GM23248 (cell line): ENCODE measurements around the gene SERPINA4. TPM values are rescaled to one million over a fixed set of nuclear protein-coding genes. Genes with fewer than 3 reads are reported as not detected.
A peak's percentile ranks its signal among the peaks of the same experiment; 100 is the strongest.

Experiments used
- DNase-seq: peaks from one replicate; pipeline ENCODE4 v3.0.0-alpha.2; 2015
- H2AFZ ChIP-seq: fragments of 200-600 bp; sonication (generic); 2 replicates; pipeline ENCODE4 v1.6.1; 2016; ENCODE audit warnings: antibody characterized with exemption
- H3F3A ChIP-seq: fragments of 200-600 bp; sonication (generic); 2 replicates; pipeline ENCODE4 v1.6.1; 2016; ENCODE audit warnings: mild to moderate bottlenecking, antibody characterized with exemption, mixed run types; ENCODE audit not compliant: insufficient read depth
- H3K27ac ChIP-seq: fragments of 200-600 bp; sonication (generic); 2 replicates; pipeline ENCODE4 v1.5.1; 2016; ENCODE audit warnings: mild to moderate bottlenecking
- H3K27me3 ChIP-seq: fragments of 200-600 bp; sonication (generic); replicated peaks from 2 replicates; pipeline ENCODE4 v1.6.1; 2016; ENCODE audit warnings: mild to moderate bottlenecking; ENCODE audit not compliant: insufficient read depth
- H3K36me3 ChIP-seq: fragments of 200-600 bp; sonication (generic); 2 replicates; pipeline ENCODE4 v1.6.1; 2016; ENCODE audit warnings: low read depth, mild to moderate bottlenecking
- H3K4me1 ChIP-seq: fragments of 200-600 bp; sonication (generic); 2 replicates; pipeline ENCODE4 v1.6.1; 2016; ENCODE audit warnings: mild to moderate bottlenecking; ENCODE audit not compliant: insufficient read depth
- H3K4me2 ChIP-seq: fragments of 200-600 bp; sonication (generic); one replicate; pipeline ENCODE4 v1.6.1; 2016; ENCODE audit warnings: mild to moderate bottlenecking; ENCODE audit not compliant: unreplicated experiment
- H3K4me3 ChIP-seq: fragments of 200-600 bp; sonication (generic); 2 replicates; pipeline ENCODE4 v1.5.1; 2016; ENCODE audit warnings: mild to moderate bottlenecking
- H3K79me2 ChIP-seq: fragments of 200-600 bp; sonication (generic); 2 replicates; pipeline ENCODE4 v1.6.1; 2016; ENCODE audit warnings: mild to moderate bottlenecking; ENCODE audit not compliant: insufficient read depth
- H3K9ac ChIP-seq: fragments of 200-600 bp; sonication (generic); 2 replicates; pipeline ENCODE4 v1.6.1; 2016; ENCODE audit warnings: mild to moderate bottlenecking
- H3K9me2 ChIP-seq: fragments of 200-600 bp; sonication (generic); 2 replicates; pipeline ENCODE4 v1.6.1; 2016; ENCODE audit warnings: mixed run types, mild to moderate bottlenecking, moderate library complexity; ENCODE audit not compliant: insufficient read depth
- H3K9me3 ChIP-seq: fragments of 200-600 bp; sonication (generic); one replicate; pipeline ENCODE4 v1.6.1; 2017; ENCODE audit warnings: low read depth
- H4K20me1 ChIP-seq: fragments of 200-600 bp; sonication (generic); 2 replicates; pipeline ENCODE4 v1.6.0; 2016; ENCODE audit not compliant: insufficient read depth
- EZH2 ChIP-seq: fragments of 200-600 bp; sonication (generic); IDR thresholded peaks from 2 replicates; pipeline ENCODE4 v1.6.1; 2018; ENCODE audit warnings: antibody characterized with exemption, mild to moderate bottlenecking; ENCODE audit not compliant: insufficient read depth, poor library complexity, severe bottlenecking
- EZH2phosphoT487 ChIP-seq: fragments of 200-600 bp; sonication (generic); IDR thresholded peaks from 2 replicates; pipeline ENCODE4 v1.6.1; 2018; ENCODE audit warnings: antibody characterized with exemption, moderate library complexity, mild to moderate bottlenecking, low read depth; ENCODE audit not compliant: insufficient read depth
- WGBS, 2 experiments: methylation state at CpG; one replicate each; pipeline ENCODE4 v1.1.6; 2015 to 2017; ENCODE audit warnings: low lambda C conversion rate in 2 of 2, low coverage in 1 of 2; ENCODE audit errors: missing lambda C conversion rate in 2 of 2; 5-methylcytosine and 5-hydroxymethylcytosine counted together
- in situ Hi-C: fragments of 300-500 bp; cut with MboI; formaldehyde crosslinking; loops from 2 replicates; pipeline ENCODE4 v1.15.0; 2020
- polyA plus RNA-seq: library from polyadenylated mRNA; unstranded; fragments of >200 nt; fragmentation: Nextera tagmentation; extraction: Ambion mirVana; gene quantifications from 2 replicates; pipeline ENCODE4 v1.2.1, GENCODE V29; 2016
- total RNA-seq: library from RNA; depleted of rRNA; stranded (reverse); fragments of >200 nt; shearing (Covaris generic); gene quantifications from 2 replicates; pipeline ENCODE4 v1.2.3, GENCODE V29; 2014

Gene SERPINA4
- total and polyA plus RNA-seq, 2 experiments from 2014 or later: not detected

DNA sequence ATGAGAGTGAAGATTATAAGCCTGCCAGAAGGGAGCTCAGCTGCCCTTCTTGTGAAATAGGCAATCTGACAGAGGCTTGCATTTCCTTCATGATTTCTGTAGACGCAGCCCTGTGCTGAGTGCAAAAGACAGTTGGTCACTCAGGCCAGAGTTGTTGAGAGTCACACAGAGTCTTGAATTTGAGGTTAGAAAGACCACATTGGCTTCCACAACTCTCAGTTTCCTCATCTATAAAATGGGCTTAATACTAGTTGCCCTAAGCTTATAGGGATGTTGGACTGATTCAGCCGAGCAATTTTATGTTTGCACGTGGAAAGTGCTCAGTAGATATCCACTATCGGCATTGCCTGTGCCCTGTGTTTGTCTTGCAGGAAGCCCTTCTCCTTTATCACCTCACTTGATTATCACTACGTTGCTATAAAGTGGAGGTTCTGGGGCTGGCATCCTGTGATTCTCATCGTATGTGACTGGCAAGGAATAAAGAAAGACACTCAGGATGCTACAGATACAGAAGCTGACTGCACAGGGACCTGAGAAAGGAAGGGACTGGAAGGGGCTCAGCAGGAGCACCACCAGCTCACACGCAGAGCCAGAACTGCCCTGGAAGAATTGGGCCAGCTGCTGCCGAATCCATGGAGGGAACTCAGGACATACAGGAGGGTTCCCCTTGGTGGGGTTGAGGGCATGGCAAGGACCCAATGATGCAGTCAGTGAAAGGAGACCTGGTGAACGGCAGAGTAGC is 19.8 kb upstream of the SERPINA4 start:
- WGBS, 2 experiments: 90 to 91% methylated on average over 9 of the region's 9 CpGs
- Histone ChIP-seq H3K4me1 (peaks cover 7% of the 10 kb centered on the region), H3K36me3 (no peaks in the 10 kb centered on the region), H3K9ac (no peak overlapping the region), H3F3A (no peaks in the 10 kb centered on the region), H4K20me1 (no peaks in the 10 kb centered on the region), H3K27me3 (no peaks in the 10 kb centered on the region), H3K9me2 (no peaks in the 10 kb centered on the region), H2AFZ (no peak overlapping the region), H3K4me2 (no peak overlapping the region), H3K27ac (no peak overlapping the region), H3K79me2 (no peaks in the 10 kb centered on the region), H3K4me3 (no peak overlapping the region), H3K9me3 (no peaks in the 10 kb centered on the region)
- TF ChIP-seq EZH2phosphoT487: no peak
- TF ChIP-seq EZH2: no peak
- DNase-seq: no peak
- in situ Hi-C loops: no loop called here

DNA sequence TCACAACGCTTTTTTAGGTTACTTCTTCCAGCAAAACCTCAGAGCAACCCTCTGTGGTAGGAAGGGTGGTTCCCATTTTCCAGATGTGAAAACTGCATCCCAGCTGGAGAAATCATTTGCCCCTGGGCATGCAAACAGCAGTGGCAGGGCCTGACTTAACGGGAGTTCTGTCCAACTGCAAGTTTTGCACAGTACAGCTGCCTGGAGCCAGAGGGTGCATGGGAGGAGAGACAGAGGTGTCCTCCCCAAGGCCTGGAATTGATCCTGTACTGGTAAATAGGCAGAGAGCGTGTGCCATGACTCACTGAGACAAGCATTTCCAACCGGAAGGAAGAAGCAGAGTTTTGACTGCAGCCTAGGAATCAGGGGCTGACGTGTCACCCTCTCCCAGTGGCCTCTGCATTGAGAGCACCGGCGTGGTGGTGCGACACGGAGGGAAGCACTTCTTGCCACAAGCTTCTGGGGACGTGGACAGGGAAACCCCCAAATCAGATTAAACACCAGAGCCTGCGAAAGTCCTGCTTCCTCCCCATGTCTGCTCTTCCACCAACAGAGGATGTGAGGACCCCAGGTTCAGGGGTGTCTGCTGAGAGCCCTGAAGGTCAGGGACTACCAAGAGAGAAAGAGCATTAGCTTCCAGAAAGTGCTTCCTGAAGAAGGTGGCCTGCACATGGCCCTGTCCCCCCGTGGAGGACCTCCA is 19.0 kb upstream of the SERPINA4 start:
- Histone ChIP-seq H3K4me3 (no peak overlapping the region), H3K36me3 (no peaks in the 10 kb centered on the region), H3K4me2 (peak overlapping the region; percentile 56), H2AFZ (peak overlapping the region; percentile 76), H3K27me3 (no peaks in the 10 kb centered on the region), H3F3A (no peaks in the 10 kb centered on the region), H3K4me1 (peaks cover 7% of the 10 kb centered on the region), H3K9me3 (no peaks in the 10 kb centered on the region), H3K9ac (no peak overlapping the region), H4K20me1 (no peaks in the 10 kb centered on the region), H3K79me2 (no peaks in the 10 kb centered on the region), H3K27ac (no peak overlapping the region), H3K9me2 (no peaks in the 10 kb centered on the region)
- in situ Hi-C loops: no loop called here
- TF ChIP-seq EZH2phosphoT487 (no peak), EZH2 (no peak)
- 37% methylated on average over 12 of the region's 12 CpGs for WGBS, 2 experiments
- DNase-seq: peak; percentile 78

GRCh38 chr14:94542811-94543440 is 18.3 kb upstream of the SERPINA4 start:
- no peaks in the 10 kb centered on the region for H4K20me1 ChIP-seq
- WGBS, 2 experiments: 84 to 85% methylated on average over 9 of the region's 9 CpGs
- in situ Hi-C loops: no loop called here
- H3K4me3 ChIP-seq: no peak overlapping the region
- no peak for DNase-seq
- H3K79me2 ChIP-seq: no peaks in the 10 kb centered on the region
- H3K9me3 ChIP-seq: no peaks in the 10 kb centered on the region
- no peak for TF ChIP-seq EZH2phosphoT487
- no peak for TF ChIP-seq EZH2
- peak overlapping the region; percentile 76; the same call in 1 of the 2 replicates for H2AFZ ChIP-seq
- peaks cover 7% of the 10 kb centered on the region for H3K4me1 ChIP-seq
- H3K4me2 ChIP-seq: no peak overlapping the region
- H3K36me3 ChIP-seq: no peaks in the 10 kb centered on the region
- H3K27me3 ChIP-seq: no peaks in the 10 kb centered on the region
- no peaks in the 10 kb centered on the region for H3K9me2 ChIP-seq
- no peaks in the 10 kb centered on the region for H3F3A ChIP-seq
- no peak overlapping the region for H3K27ac ChIP-seq
- no peak overlapping the region for H3K9ac ChIP-seq

DNA sequence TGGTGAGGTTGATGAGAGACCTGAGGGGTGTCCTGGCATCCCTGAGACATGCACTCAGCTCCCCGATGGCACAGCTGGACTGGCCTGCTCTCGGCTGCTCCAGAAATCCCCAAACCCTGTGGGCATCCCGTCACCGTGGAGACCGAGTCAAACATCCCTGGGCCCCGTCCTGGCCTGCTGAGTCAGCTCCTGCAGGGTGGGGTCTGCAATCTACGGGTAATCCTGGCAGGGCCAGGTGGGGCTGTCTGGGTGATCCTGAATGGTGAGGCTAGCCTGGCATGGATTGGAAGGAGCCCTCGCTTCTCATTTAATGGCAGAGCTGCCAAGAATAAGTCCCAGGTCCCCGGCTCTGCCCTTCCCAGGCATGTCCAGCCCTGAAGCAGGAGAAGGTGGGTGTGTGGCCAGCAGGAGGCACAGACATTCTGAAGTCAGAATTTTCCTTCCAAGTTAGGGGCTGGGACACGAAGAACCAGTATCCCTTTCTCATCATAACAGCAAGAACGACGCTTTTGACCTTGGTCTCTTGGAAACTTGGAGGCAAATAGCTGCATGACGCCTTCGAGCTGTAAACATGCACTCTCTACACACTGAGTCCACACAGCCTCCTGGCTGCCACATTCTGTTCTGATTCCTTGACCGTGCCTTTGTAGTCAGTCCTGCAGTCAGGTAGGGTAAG is 17.7 kb upstream of the SERPINA4 start:
- no peaks in the 10 kb centered on the region for H3K79me2 ChIP-seq
- in situ Hi-C loops: no loop called here
- H3K4me3 ChIP-seq: no peak overlapping the region
- H3K9ac ChIP-seq: no peak overlapping the region
- peaks cover 7% of the 10 kb centered on the region for H3K4me1 ChIP-seq
- no peaks in the 10 kb centered on the region for H3K9me2 ChIP-seq
- H3K27ac ChIP-seq: no peak overlapping the region
- H3K27me3 ChIP-seq: no peaks in the 10 kb centered on the region
- H3K36me3 ChIP-seq: no peaks in the 10 kb centered on the region
- no peak overlapping the region for H3K4me2 ChIP-seq
- no peaks in the 10 kb centered on the region for H4K20me1 ChIP-seq
- TF ChIP-seq EZH2phosphoT487 (no peak), EZH2 (no peak)
- 89 to 90% methylated on average over 15 of the region's 15 CpGs for WGBS, 2 experiments
- no peaks in the 10 kb centered on the region for H3K9me3 ChIP-seq
- no peak overlapping the region for H2AFZ ChIP-seq
- no peak for DNase-seq
- H3F3A ChIP-seq: no peaks in the 10 kb centered on the region
